ENCODE results near the gene ZFAND6. TPM values are rescaled to one million over a fixed set of nuclear protein-coding genes. Genes with fewer than 3 reads are reported as not detected.
A peak's percentile ranks its signal among the peaks of the same experiment; 100 is the strongest.

Gene ZFAND6
- total RNA-seq, 1 donor from 2014 or later: 76.7 TPM

- Histone ChIP-seq H3K27me3 (ENCODE audit: low read depth) (no peaks in the 10 kb centered on the region), H3K36me3 (no peaks in the 10 kb centered on the region), H3K4me1 (peaks cover 31% of the 10 kb centered on the region), H3K9me3 (no peaks in the 10 kb centered on the region), H3K27ac (no peak overlapping the region), H3K4me3 (no peak overlapping the region)
- DNase-seq (no peak), ATAC-seq (no peak)
- no peak for TF ChIP-seq CTCF (IDR thresholded peaks at IDR 0.05)
- intact Hi-C loops (cut with DNase I): no loop called here
Measured at GRCh38 chr15:80058044-80058443, 1.4 kb upstream of the ZFAND6 start.

GRCh38 chr15:80059786-80060355, 395 bp downstream of the ZFAND6 start:
- DNase-seq: peak; percentile 74
- intact Hi-C loops (cut with DNase I): no loop called here
- peaks cover 35% of the 10 kb centered on the region for H3K4me1 ChIP-seq
- ATAC-seq: peak; percentile 92 to 93
- no peaks in the 10 kb centered on the region for H3K9me3 ChIP-seq
- peak overlapping the region; percentile 97 for H3K27ac ChIP-seq
- peak overlapping the region; percentile 77 for H3K4me3 ChIP-seq
- no peak for TF ChIP-seq CTCF (IDR thresholded peaks at IDR 0.05)
- H3K27me3 ChIP-seq (ENCODE audit: low read depth): no peaks in the 10 kb centered on the region
- H3K36me3 ChIP-seq: no peaks in the 10 kb centered on the region

- peak overlapping the region; percentile 77 for H3K4me3 ChIP-seq
- peaks cover 35% of the 10 kb centered on the region for H3K4me1 ChIP-seq
- intact Hi-C loops (cut with DNase I): no loop called here
- no peaks in the 10 kb centered on the region for H3K9me3 ChIP-seq
- peak; percentile 63 for DNase-seq
- no peak for ATAC-seq
- H3K27me3 ChIP-seq (ENCODE audit: low read depth): no peaks in the 10 kb centered on the region
- H3K27ac ChIP-seq: peak overlapping the region; percentile 97
- peak; percentile 28 for TF ChIP-seq CTCF (IDR thresholded peaks at IDR 0.05)
- H3K36me3 ChIP-seq: no peaks in the 10 kb centered on the region
Measured at GRCh38 chr15:80060356-80061006, 1.0 kb downstream of the ZFAND6 start.

- Histone ChIP-seq H3K4me1 (peaks cover 35% of the 10 kb centered on the region), H3K27me3 (ENCODE audit: low read depth) (no peaks in the 10 kb centered on the region), H3K27ac (peak overlapping the region; percentile 97), H3K9me3 (no peaks in the 10 kb centered on the region), H3K36me3 (no peaks in the 10 kb centered on the region), H3K4me3 (peak overlapping the region; percentile 77)
- TF ChIP-seq CTCF (IDR thresholded peaks at IDR 0.05): no peak
- ATAC-seq: no peak
- intact Hi-C loops (cut with DNase I): no loop called here
- no peak for DNase-seq
Measured at GRCh38 chr15:80061582-80061981, 2.1 kb downstream of the ZFAND6 start.

- Histone ChIP-seq H3K27ac (no peak overlapping the region), H3K9me3 (no peaks in the 10 kb centered on the region), H3K4me1 (peaks cover 33% of the 10 kb centered on the region), H3K36me3 (no peaks in the 10 kb centered on the region), H3K4me3 (no peak overlapping the region), H3K27me3 (ENCODE audit: low read depth) (no peaks in the 10 kb centered on the region)
- intact Hi-C loops (cut with DNase I): no loop called here
- DNase-seq (no peak), ATAC-seq (no peak)
- no peak for TF ChIP-seq CTCF (IDR thresholded peaks at IDR 0.05)
Measured at GRCh38 chr15:80066912-80067311, 7.4 kb downstream of the ZFAND6 start.

Measured in lower lobe of right lung (tissue), 2 donors.